IMR-90 (cell line): ENCODE results near the gene TUBGCP6.

Experiments used
- CTCF ChIP-seq: conservative IDR thresholded peaks from 2 replicates; pipeline ENCODE4 v1.5.1; 2012; ENCODE audit warnings: mild to moderate bottlenecking, low read depth, low read length, improper control_type of control experiment
- POLR2A ChIP-seq: IDR thresholded peaks from 2 replicates; pipeline ENCODE4 v1.6.1; 2012; ENCODE audit warnings: mild to moderate bottlenecking, low read depth, low read length
- RCOR1 ChIP-seq: IDR thresholded peaks from 2 replicates; pipeline ENCODE4 v1.6.1; 2012; ENCODE audit warnings: mild to moderate bottlenecking, low read length, improper control_type of control experiment; ENCODE audit not compliant: insufficient replicate concordance
- SMC3 ChIP-seq: fragments of 150-350 bp; IDR thresholded peaks from 2 replicates; pipeline ENCODE4 v1.6.1; 2016; ENCODE audit warnings: low read depth, mild to moderate bottlenecking, antibody characterized with exemption, low read length, moderate library complexity

- TF ChIP-seq POLR2A (no peak), SMC3 (no peak), CTCF (no peak), RCOR1 (no peak)
Observed at GRCh38 chr22:50192436-50193204, 52.2 kb downstream of the TUBGCP6 start.
